Endodermal cell (in vitro differentiated cells): ENCODE results near the gene PHF20. TPM values are rescaled to one million over a fixed set of nuclear protein-coding genes. Genes with fewer than 3 reads are reported as not detected.

ENCODE experiments used
- total RNA-seq, 2 donors: library from RNA; stranded (reverse); fragmentation: NEBNext Ultra II Directional in 1 of 2; extraction: Animal tissue kit (Norgen Biotek cat#: 25700) in 1 of 2; gene quantifications; 2 replicates in 1 of 2; 3 replicates in 1 of 2; pipeline ENCODE4 v1.2.1, GENCODE V29; 2021

PHF20 gene
- total RNA-seq, 2 donors from 2014 or later = 68.1 to 78.8 TPM

Other genes with a start within 250 kb of the PHF20 start
- not detected for gene C20orf173, start 242.4 kb upstream of the PHF20 start, total RNA-seq
- 100 to 1,000 TPM; 217 to 230 TPM for gene ERGIC3, start 229.9 kb upstream of the PHF20 start, total RNA-seq
- gene SPAG4, start 156.2 kb upstream of the PHF20 start, total RNA-seq = 1 to 10 TPM; 1.7 to 3.5 TPM
- 100 to 1,000 TPM; 238 to 441 TPM for gene CPNE1, start 107.1 kb upstream of the PHF20 start, total RNA-seq
- 100 to 1,000 TPM; 106 to 158 TPM for gene RBM12, start 107.1 kb upstream of the PHF20 start, total RNA-seq
- 10 to 100 TPM; 17.0 to 30.9 TPM for gene NFS1, start 72.7 kb upstream of the PHF20 start, total RNA-seq
- gene ROMO1, start 72.6 kb upstream of the PHF20 start, total RNA-seq = 100 to 1,000 TPM; 194 to 243 TPM
- gene RBM39, start 29.8 kb upstream of the PHF20 start, total RNA-seq = 100 to 1,000 TPM; 276 to 332 TPM
- gene SCAND1, start 182.5 kb downstream of the PHF20 start, total RNA-seq = 10 to 100 TPM; 56.3 to 59.5 TPM
- 1 to 10 TPM; 1.3 to 1.9 TPM for gene CNBD2, start 196.6 kb downstream of the PHF20 start, total RNA-seq